ENCODE measurements around the gene CHERP. TPM values are rescaled to one million over a fixed set of nuclear protein-coding genes. Genes with fewer than 3 reads are reported as not detected.

The CHERP gene
- total and polyA plus RNA-seq, 2 donors (not counting 1 experiment from before 2014, with no cell fraction given): 2.4 to 6.1 TPM

DNA sequence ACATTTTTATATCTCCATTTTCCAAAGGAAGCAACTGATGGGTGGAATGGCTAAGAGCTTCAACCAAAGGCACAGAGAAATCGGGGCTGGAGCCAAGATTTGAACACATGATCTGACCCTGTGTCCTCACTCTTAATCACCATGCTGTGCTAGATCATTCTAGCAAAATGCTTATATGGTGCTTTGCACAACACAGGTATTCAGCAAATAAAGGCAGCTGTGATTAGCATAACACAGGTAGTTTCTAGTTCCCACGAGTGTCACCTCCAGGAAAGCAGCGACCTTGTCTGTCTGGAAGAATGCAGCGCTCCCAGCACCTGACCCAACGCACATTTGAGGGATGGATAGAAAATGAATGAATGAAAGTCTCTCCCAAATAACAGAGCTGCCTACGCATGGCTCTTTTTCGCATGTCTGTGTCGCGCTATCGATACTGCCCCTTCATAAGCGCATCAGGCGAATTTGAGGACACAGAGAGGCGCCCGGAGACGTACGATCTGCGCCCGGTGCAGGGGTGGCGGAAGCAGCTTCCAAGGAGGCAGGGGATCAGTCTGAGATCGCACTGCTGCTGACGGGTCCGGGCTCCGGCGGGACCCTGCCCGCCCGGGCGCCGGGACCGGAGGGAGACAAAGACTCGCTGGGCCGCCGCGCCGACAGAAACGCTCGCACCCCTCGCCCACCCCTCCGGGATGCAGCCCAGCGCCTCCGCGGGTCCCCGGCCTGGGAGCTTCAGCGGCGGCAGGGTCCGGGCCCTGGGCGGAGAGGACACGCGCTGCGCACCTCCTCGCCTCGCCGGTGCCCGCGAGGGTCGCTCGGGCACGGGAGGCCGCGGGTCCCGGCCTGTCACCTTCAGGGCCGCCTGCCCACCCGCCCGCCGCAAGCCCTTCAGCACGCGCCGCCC, 71.1 kb downstream of the CHERP start:
- no peaks in the 10 kb centered on the region for H4K20me1 ChIP-seq (ENCODE audit: control insufficient read depth, extremely low read depth, insufficient read depth, low read length)
- peaks cover 48% of the 10 kb centered on the region for H3K79me2 ChIP-seq (ENCODE audit: control insufficient read depth, insufficient read depth, low read length)
- H3K9me3 ChIP-seq (ENCODE audit: control insufficient read depth, insufficient read depth, low read depth, low read length): no peaks in the 10 kb centered on the region
- H3K27ac ChIP-seq (ENCODE audit: insufficient read depth, low read length): peak overlapping the region; percentile 67
- peak overlapping the region; percentile 87 for H3K4me2 ChIP-seq (ENCODE audit: extremely low read depth, insufficient read depth, low read length)
- H3K36me3 ChIP-seq (ENCODE audit: control insufficient read depth, insufficient read depth, low read length): no peaks in the 10 kb centered on the region
- peaks cover 11% of the 10 kb centered on the region for H3K4me1 ChIP-seq (ENCODE audit: control insufficient read depth, extremely low read depth, insufficient read depth, low read length)
- H2AFZ ChIP-seq (ENCODE audit: low read length): peak overlapping the region; percentile 20
- peak overlapping the region; percentile 80 for H3K9ac ChIP-seq (ENCODE audit: insufficient read depth, low read length)
- no peaks in the 10 kb centered on the region for H3K27me3 ChIP-seq (ENCODE audit: control insufficient read depth, insufficient read depth, low read length)
- peak overlapping the region; percentile 62 to 90 (median 80) for H3K4me3 ChIP-seq (replicated peaks in 1 of 4; ENCODE audit: control extremely low read depth in 1 of 4, insufficient read depth in 1 of 4, low read depth in 3 of 4, low read length in 4 of 4)
- TF ChIP-seq CTCF (conservative IDR thresholded peaks at IDR 0.05 in 1 of 2, IDR thresholded peaks at IDR 0.05 in 1 of 2; ENCODE audit: low read depth in 1 of 2, low read length in 2 of 2): no peak
- no peak for TF ChIP-seq EZH2 (IDR thresholded peaks at IDR 0.05; ENCODE audit: low read length, missing control alignments)
- peak; percentile 49 to 50 for DNase-seq (ENCODE audit: low read depth in 2 of 2)

DNA sequence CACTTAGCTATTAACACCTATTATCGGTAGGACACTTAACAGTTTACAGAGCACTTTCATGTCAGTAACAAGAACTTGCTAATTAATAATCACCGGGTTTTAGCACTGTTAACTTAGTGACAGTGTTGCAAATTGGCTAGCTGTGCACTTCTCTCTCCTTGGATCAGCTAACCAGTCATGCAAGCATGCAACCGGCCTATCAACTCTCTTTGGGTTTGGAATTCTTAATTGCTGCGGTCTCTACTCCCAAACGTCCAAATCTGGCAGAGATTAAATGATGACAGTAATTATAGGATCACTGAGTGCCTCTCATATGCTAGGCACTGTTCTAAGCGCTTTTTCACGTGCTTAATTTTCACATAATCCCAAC, 71.7 kb downstream of the CHERP start:
- Histone ChIP-seq H3K4me2 (ENCODE audit: extremely low read depth, insufficient read depth, low read length) (peak overlapping the region; percentile 87), H2AFZ (ENCODE audit: low read length) (no peak overlapping the region), H4K20me1 (ENCODE audit: control insufficient read depth, extremely low read depth, insufficient read depth, low read length) (no peaks in the 10 kb centered on the region), H3K36me3 (ENCODE audit: control insufficient read depth, insufficient read depth, low read length) (no peaks in the 10 kb centered on the region), H3K9me3 (ENCODE audit: control insufficient read depth, insufficient read depth, low read depth, low read length) (no peaks in the 10 kb centered on the region), H3K4me1 (ENCODE audit: control insufficient read depth, extremely low read depth, insufficient read depth, low read length) (peaks cover 11% of the 10 kb centered on the region), H3K79me2 (ENCODE audit: control insufficient read depth, insufficient read depth, low read length) (peaks cover 51% of the 10 kb centered on the region), H3K9ac (ENCODE audit: insufficient read depth, low read length) (no peak overlapping the region), H3K27me3 (ENCODE audit: control insufficient read depth, insufficient read depth, low read length) (no peaks in the 10 kb centered on the region), H3K4me3 (replicated peaks in 1 of 4; ENCODE audit: control extremely low read depth in 1 of 4, insufficient read depth in 1 of 4, low read depth in 3 of 4, low read length in 4 of 4) (peak overlapping the region; percentile 62 to 90 (median 80)), H3K27ac (ENCODE audit: insufficient read depth, low read length) (peak overlapping the region; percentile 4)
- DNase-seq (ENCODE audit: low read depth in 2 of 2): peak in 1 of 2 donors; percentile 24
- TF ChIP-seq CTCF (conservative IDR thresholded peaks at IDR 0.05 in 1 of 2, IDR thresholded peaks at IDR 0.05 in 1 of 2; ENCODE audit: low read depth in 1 of 2, low read length in 2 of 2) (no peak), EZH2 (IDR thresholded peaks at IDR 0.05; ENCODE audit: low read length, missing control alignments) (no peak)

Other genes with a start within 250 kb of the CHERP start
- gene KLF2, start 217.6 kb downstream of the CHERP start, total RNA-seq: 3.3 and 19.2 TPM in 2 replicates
- gene KLF2, start 217.6 kb downstream of the CHERP start, polyA plus RNA-seq: 6.7 and 11.5 TPM in 2 replicates
- gene EPS15L1, start 70.5 kb downstream of the CHERP start, total RNA-seq: 8.2 and 10.9 TPM in 2 replicates
- gene EPS15L1, start 70.5 kb downstream of the CHERP start, polyA plus RNA-seq: 11.3 and 16.2 TPM in 2 replicates
- not detected in 2 replicates for gene CALR3, start 46.3 kb downstream of the CHERP start, total RNA-seq
- 0.10 TPM in 1 of 2 replicates, not detected in the other for gene CALR3, start 46.3 kb downstream of the CHERP start, polyA plus RNA-seq
- gene C19orf44, start 46.0 kb downstream of the CHERP start, total RNA-seq: 2.8 and 3.6 TPM in 2 replicates
- 2.8 and 2.9 TPM in 2 replicates for gene C19orf44, start 46.0 kb downstream of the CHERP start, polyA plus RNA-seq
- gene SLC35E1, start 30.0 kb upstream of the CHERP start, total RNA-seq: 16.9 and 19.0 TPM in 2 replicates
- 34.0 and 36.1 TPM in 2 replicates for gene SLC35E1, start 30.0 kb upstream of the CHERP start, polyA plus RNA-seq
- gene MED26, start 85.8 kb upstream of the CHERP start, total RNA-seq: 3.3 and 4.5 TPM in 2 replicates
- 3.7 TPM in 2 replicates for gene MED26, start 85.8 kb upstream of the CHERP start, polyA plus RNA-seq
- gene SMIM7, start 117.7 kb upstream of the CHERP start, total RNA-seq: 58.1 and 64.7 TPM in 2 replicates
- 91.4 and 104 TPM in 2 replicates for gene SMIM7, start 117.7 kb upstream of the CHERP start, polyA plus RNA-seq
- gene TMEM38A, start 118.7 kb upstream of the CHERP start, total RNA-seq: 1.8 and 2.0 TPM in 2 replicates
- 1.2 and 1.3 TPM in 2 replicates for gene TMEM38A, start 118.7 kb upstream of the CHERP start, polyA plus RNA-seq
- gene NWD1, start 177.4 kb upstream of the CHERP start, total RNA-seq: not detected in 2 replicates
- not detected in 2 replicates for gene NWD1, start 177.4 kb upstream of the CHERP start, polyA plus RNA-seq